HG02588 (cell line): ENCODE measurements around the gene RCSD1.
"Not testable (repeated sequence)": the region's sequence is repeated elsewhere in the genome, so short reads cannot be mapped to it uniquely, and the experiment has no call there.

Experiments used
- ATAC-seq: cut with Tn5 transposase; IDR thresholded peaks from one replicate; pipeline ENCODE4 v1.9.1; 2021; ENCODE audit warnings: mild to moderate bottlenecking, moderate library complexity; ENCODE audit not compliant: unreplicated experiment

Gene RCSD1

GRCh38 chr1:167734841-167735240 is 104.8 kb downstream of the RCSD1 start:
- no peak for ATAC-seq

- ATAC-seq, result no peak
Observed at GRCh38 chr1:167737169-167737568, 107.1 kb downstream of the RCSD1 start.

DNA sequence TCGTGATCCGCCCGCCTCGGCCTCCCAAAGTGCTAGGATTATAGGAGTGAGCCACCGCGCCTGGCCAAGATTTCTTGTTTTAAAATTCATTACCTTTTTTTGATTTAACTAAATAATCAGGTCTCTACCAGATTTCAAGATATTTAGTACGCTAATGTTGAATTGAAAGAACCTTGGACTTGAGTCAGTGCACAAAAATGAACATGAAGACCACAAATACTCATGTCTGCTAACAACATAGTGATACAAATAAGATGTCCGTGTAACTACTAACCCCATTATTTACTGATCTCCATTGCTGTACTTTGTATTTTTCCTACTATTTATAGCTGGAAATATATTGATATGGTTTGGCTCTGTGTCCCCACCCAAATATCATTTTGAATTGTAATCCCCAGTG is 108.1 kb downstream of the RCSD1 start:
- ATAC-seq, result no peak

- no peak for ATAC-seq
Observed at GRCh38 chr1:167739752-167740151, 109.7 kb downstream of the RCSD1 start.

GRCh38 chr1:167741103-167741502 is 111.1 kb downstream of the RCSD1 start:
- ATAC-seq, result not testable (repeated sequence)

GRCh38 chr1:167742392-167743057 is 112.5 kb downstream of the RCSD1 start:
- not testable (repeated sequence) for ATAC-seq

DNA sequence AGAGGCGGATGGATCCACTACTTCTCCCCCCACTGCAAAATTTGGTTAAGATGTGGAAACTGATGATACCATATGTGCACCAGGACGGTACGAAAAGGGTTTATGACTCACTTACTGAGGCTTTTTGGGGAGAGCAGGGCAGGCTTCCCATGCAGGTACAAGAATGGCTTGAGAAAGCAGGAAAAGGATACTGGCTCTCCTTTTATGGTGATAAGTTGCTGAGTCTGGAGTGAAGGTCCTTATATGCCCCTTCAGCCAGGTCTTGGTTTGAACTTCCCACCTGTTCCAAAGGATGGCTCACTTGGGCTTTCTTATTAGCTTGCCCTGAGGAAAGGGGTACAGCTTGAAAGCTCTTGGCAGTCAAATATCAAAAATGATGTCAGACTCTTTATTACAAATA is 114.9 kb downstream of the RCSD1 start:
- ATAC-seq, result no peak

- ATAC-seq, result no peak
Observed at GRCh38 chr1:167746013-167746672, 116.1 kb downstream of the RCSD1 start.

DNA sequence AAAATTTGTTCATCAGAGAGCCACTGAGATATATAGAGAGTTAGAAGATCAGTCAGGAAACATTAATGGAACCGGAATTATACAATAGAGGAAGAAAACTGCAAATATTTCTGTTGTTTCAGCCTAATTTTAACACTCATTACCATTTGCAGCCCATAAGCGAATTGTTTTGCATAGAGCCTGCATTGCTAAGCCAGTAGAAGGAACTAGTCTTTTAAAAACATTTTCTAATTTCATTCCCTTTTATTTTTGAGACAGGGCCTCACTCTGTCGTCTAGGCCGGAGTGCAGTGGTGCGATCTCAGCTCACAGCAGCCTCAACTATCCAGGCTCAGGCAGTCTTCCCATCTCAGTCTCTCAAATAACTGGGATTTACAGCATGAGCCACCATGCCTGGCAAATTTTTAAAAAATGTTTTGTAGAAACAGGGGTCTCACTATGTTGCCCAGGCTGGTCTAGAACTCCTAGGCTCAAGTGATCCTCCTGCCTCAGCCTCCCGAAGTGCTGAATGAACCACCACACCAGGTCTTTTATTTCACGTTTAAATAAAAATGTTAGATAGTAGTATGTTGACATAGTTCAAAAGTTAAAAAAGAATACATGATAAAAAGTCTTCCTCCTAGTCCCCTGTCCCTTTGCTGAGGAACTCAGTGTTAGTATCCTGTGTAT is 117.1 kb downstream of the RCSD1 start:
- ATAC-seq, result no peak

DNA sequence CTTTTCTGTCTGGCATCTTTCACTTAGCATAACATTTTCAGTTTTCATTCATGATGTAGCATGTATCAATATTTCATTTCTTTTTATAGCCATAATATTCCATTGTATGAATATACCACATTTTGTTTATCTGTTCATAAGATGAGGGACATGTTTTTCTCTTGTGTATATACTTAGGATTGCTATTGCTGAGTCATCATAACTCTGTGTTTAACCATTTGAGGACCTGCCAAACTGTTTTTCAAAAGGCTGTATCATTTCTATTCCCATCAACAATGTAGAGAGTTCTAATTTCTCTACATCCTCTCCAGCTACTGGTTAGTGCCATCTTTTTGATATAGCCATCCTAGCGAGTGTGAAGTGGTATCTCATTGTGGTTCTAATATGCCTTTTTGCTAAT is 118.0 kb downstream of the RCSD1 start:
- ATAC-seq, result no peak

DNA sequence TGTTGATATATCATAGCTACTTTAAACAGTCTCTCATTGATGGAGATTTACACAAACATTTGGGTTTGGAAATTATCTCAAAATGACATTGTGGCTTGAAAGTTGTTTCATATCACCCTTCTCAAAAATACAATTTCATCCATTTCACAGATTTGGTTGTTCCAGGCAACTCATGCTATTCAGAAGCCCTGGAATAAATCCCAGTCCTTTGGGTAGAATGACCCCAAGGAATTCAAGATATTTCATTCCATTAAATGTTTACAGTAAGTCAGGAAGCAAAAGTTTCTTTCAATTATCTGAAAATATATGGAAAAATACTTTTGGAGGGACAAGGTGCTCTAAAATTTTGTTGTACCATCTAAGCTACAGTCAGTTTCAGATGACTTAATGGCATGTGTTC is 118.9 kb downstream of the RCSD1 start:
- no peak for ATAC-seq

DNA sequence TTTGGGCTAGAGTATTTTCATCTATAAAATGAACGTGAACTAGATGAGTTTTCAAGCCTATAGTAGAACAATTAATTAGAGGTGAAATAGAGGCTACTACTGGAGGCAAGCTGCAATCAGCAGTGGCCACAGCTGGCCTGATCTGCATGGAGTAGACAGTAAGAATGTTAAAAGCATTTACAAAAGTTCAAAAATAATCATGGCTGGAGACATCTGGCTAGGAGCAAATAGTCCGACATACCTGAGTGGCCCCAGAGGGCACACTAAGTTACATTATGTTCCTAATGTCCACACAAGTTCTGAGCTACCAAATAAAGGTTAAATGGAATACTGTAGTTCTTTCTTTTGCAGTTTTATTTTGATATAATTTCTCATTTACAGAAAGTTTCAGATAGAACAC is 119.7 kb downstream of the RCSD1 start:
- ATAC-seq, result no peak

GRCh38 chr1:167750641-167751040 is 120.6 kb downstream of the RCSD1 start:
- ATAC-seq, result no peak

DNA sequence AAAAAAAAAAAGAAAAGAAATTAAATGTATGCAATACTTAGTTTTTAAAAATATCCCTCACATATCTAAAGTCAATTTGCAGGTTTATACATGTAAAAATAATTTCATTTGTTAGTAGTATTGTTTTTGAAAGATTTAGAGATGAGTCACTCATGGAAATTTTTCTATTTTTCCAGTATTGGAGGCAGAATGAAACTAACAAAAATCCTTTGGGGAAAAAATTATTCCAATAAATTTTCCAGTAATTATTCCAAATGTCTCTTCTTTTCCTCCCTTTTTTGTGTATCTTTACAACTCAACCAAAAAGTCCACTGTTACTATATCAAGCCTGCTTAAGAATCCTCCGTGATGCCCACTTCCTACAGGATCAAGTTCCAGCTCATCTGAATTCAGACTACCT is 121.6 kb downstream of the RCSD1 start:
- ATAC-seq, result no peak

GRCh38 chr1:167752219-167752985 is 122.4 kb downstream of the RCSD1 start:
- ATAC-seq, result peak; percentile 24

- ATAC-seq, result no peak
Observed at GRCh38 chr1:167755654-167756053, 125.6 kb downstream of the RCSD1 start.
